SKM-1 (cell line): ENCODE measurements around the gene PLB1.

Experiments used
- DNase-seq: peaks from one replicate; lab custom pipeline; 2025; ENCODE audit not compliant: unreplicated experiment; lab: John Stamatoyannopoulos, UW

The PLB1 gene

DNA sequence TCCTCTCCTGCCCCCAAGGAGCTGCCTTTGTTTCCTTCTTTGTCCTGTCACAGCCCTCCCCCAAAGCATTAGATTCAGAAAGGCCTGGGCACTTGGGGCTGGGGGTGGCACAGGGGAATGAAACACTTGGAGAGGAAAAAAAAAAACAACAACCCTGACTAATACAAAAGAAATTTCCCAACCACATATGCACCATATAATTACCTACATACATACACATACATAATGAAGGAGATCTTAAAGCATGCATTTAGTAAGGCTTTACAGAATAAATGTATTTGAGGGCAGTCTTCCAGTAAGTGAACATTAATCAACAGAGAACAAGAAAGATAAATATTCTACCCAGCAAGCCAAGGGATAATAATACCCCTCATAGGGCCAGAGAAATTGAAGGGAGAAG lies 185.7 kb downstream of the PLB1 start:
- no peak for DNase-seq

- DNase-seq: no peak
Observed at GRCh38 chr2:28683100-28683706, 187.3 kb downstream of the PLB1 start.

GRCh38 chr2:28684142-28684858 lies 188.4 kb downstream of the PLB1 start:
- no peak for DNase-seq

DNA sequence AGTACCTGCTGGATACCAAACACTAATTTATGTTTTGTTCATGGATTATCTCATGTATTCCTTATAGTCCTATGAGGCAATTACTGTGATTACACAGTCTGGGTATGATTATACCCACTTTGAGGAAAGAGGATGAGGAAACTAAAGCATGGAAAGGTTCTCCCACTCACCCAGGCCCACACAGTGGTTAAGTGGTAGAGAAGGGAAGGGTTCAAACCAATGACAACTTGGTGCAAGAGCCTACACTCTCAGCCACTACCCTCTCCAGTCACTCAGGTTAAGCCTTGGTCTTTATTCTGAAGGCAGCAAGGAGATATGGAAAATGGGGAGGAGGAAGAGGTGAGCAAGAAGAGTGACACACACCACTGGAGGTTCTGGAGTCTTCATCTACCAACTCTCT lies 191.3 kb downstream of the PLB1 start:
- DNase-seq: no peak

DNA sequence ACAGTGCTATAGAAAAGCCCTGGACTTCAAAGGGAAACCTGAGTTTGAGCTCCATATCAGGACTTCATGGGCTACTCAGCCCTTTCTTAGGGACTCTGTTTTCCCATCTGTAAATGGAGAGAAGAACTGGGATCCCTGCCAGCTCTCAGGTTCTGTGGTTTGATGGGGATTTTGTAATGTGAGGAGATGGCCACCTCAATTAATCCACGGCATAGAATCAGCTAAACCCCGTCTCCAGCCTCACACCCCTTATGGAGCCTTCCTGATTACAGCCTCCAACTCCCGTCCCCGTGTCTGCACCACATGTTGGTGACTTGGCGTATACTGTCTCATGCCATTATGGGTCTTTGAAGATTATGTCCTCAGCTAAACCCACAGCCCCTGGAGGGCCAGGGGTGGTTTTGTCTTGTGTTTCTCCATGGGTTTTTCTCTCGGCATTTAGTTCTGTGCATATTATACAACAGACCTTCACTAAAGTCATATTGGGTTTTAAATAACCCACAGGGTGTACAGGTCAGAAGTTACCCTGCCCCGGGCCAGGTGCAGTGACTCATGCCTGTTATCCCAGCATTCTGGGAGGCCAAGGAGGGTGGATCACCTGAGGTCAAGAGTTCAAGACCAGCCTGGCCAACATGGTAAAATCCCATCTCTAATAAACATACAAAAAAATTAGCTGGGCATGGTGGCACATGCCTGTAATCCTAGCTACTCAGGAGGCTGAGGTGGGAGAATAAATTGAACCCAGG lies 192.0 kb downstream of the PLB1 start:
- DNase-seq: no peak

DNA sequence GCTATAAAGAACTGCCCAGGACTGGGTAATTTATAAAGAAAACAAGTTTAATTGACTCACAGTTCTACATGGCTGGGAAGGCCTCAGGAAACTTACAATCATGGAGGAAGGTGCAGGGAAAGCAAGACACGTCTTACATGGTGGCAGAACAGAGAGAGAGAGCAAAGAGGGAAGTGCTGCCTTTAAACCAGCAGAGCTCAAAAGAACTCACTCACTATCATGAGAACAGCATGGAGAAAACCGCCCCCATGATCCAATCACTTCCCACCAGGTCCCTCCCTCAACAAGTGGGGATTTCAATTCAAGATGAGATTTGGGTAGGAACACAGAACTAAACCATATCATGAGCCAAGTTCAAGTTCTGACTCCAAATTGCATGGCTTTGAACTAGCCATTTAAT lies 193.0 kb downstream of the PLB1 start:
- DNase-seq: no peak

DNA sequence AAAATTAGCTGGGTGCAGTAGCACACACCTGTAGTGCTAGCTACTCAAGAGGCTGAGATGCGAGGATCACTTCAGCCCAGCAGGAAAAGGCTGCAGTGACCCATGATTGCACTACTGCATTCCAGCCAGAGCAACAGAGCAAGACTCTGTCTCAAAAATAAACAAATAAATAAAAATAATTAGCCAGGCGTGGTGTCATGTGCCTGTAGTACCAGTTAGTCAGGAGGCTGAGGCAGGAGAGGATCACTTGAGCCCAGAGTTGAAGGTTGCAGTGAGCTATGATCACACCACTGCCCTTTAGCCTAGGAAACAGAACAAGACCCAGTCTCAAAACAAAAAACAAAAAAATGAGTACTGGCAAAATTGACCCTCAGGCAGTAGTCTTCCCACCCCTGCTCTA lies 193.9 kb downstream of the PLB1 start:
- no peak for DNase-seq

DNA sequence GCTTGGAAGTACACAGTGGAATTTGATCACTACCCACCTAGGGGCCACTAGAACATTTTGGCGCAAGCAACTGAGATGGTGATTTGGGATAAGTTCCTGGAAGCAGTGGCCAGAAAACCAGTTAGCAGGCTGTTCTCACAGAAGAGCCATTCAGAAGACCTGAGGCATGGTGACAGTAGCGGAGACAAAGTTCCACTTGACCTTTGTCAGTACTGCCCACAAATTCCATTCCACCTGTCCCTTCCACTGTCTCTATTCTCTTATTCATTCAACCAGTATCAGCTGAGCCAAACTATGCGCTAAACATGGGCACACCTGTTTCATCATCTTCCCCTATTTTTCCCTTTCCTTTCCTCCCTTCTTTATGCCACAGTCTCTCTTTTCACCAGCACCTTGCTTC lies 196.6 kb downstream of the PLB1 start:
- no peak for DNase-seq

GRCh38 chr2:28693223-28693622 lies 197.4 kb downstream of the PLB1 start:
- no peak for DNase-seq
